ENCODE results near the gene PDE1A.

PDE1A gene

DNA sequence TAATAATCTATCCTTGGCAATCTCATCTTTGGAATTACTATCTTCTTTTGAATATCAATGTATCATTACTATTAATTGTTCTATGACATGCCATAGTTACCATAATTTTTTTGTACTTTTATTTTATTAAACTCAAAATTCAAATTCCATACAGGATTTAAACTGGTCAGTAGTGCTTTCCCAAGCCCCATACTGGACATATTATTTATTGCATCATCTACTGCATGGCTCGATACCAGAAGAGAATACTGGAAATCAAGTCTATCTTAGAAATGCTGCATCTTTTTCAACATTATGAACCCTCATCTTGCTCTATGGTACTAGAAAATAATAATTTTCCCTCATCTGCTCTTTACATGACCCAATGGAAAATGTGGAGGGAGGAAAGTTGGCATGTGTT lies 9.4 kb upstream of the PDE1A start:
- no peak for TF ChIP-seq KLF9 (tag by site-specific recombination; IDR thresholded peaks at IDR 0.05; ENCODE audit: low read depth)
- TF ChIP-seq ZNF629 (tag by site-specific recombination; IDR thresholded peaks at IDR 0.05), result no peak
- no peak for TF ChIP-seq ZNF24 (tag by site-specific recombination; IDR thresholded peaks at IDR 0.05)
- Histone ChIP-seq H3K4me1 (ENCODE audit: control insufficient read depth, insufficient read depth, low read length) (no peaks in the 10 kb centered on the region), H3K4me3 (ENCODE audit: low read depth, low read length) (no peak overlapping the region), H3K27ac (ENCODE audit: extremely low read depth, low read depth, low read length) (no peak overlapping the region), H3K36me3 (ENCODE audit: control insufficient read depth in 2 of 2, insufficient read depth in 1 of 2, low read length in 2 of 2) (no peaks in the 10 kb centered on the region), H3K9me3 (ENCODE audit: control insufficient read depth, insufficient read depth, low read depth, low read length) (no peaks in the 10 kb centered on the region)
- POLR2A ChIA-PET, result no interaction called here
- CTCF ChIA-PET, result no interaction called here

DNA sequence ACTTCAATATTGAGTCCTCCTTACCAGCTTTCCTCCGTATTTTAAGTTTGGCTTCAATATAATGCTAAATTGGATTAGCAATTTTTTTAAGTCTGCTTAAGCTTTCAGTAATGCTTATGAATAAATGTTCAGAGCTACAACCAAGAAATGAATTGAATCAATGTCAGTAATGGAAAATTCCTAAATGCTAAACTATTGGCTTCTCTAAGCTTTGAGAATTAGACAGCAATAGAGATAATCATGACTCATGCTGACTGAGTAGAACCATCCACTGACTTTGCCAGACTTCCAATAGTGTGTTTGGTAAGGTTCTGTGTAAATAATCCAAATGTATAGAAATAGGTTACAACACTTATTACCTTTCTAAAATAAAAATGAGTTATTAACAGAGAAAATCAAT lies 8.9 kb upstream of the PDE1A start:
- CTCF ChIA-PET, result no interaction called here
- H3K36me3 ChIP-seq (ENCODE audit: control insufficient read depth in 2 of 2, insufficient read depth in 1 of 2, low read length in 2 of 2), result no peaks in the 10 kb centered on the region
- no peak overlapping the region for H3K4me3 ChIP-seq (ENCODE audit: low read depth, low read length)
- no peaks in the 10 kb centered on the region for H3K9me3 ChIP-seq (ENCODE audit: control insufficient read depth, insufficient read depth, low read depth, low read length)
- no peak overlapping the region for H3K27ac ChIP-seq (ENCODE audit: extremely low read depth, low read depth, low read length)
- TF ChIP-seq SP2 (tag by site-specific recombination; IDR thresholded peaks at IDR 0.05) (no peak), ZNF600 (tag by site-specific recombination; IDR thresholded peaks at IDR 0.05) (no peak), ZNF777 (tag by site-specific recombination; IDR thresholded peaks at IDR 0.05; ENCODE audit: borderline replicate concordance) (no peak), ZNF16 (tag by site-specific recombination; IDR thresholded peaks at IDR 0.05; ENCODE audit: low read depth) (no peak), ZNF530 (tag by site-specific recombination; IDR thresholded peaks at IDR 0.05; ENCODE audit: low read depth) (no peak), ZNF571 (tag by site-specific recombination; IDR thresholded peaks at IDR 0.05) (no peak), ZBTB20 (tag by site-specific recombination; IDR thresholded peaks at IDR 0.05) (no peak)
- TF ChIP-seq, protein P1, sequence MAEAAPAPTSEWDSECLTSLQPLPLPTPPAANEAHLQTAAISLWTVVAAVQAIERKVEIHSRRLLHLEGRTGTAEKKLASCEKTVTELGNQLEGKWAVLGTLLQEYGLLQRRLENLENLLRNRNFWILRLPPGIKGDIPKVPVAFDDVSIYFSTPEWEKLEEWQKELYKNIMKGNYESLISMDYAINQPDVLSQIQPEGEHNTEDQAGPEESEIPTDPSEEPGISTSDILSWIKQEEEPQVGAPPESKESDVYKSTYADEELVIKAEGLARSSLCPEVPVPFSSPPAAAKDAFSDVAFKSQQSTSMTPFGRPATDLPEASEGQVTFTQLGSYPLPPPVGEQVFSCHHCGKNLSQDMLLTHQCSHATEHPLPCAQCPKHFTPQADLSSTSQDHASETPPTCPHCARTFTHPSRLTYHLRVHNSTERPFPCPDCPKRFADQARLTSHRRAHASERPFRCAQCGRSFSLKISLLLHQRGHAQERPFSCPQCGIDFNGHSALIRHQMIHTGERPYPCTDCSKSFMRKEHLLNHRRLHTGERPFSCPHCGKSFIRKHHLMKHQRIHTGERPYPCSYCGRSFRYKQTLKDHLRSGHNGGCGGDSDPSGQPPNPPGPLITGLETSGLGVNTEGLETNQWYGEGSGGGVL (tag by site-specific recombination; IDR thresholded peaks at IDR 0.05), result no peak
- POLR2A ChIA-PET, result no interaction called here
- H3K4me1 ChIP-seq (ENCODE audit: control insufficient read depth, insufficient read depth, low read length), result no peaks in the 10 kb centered on the region

DNA sequence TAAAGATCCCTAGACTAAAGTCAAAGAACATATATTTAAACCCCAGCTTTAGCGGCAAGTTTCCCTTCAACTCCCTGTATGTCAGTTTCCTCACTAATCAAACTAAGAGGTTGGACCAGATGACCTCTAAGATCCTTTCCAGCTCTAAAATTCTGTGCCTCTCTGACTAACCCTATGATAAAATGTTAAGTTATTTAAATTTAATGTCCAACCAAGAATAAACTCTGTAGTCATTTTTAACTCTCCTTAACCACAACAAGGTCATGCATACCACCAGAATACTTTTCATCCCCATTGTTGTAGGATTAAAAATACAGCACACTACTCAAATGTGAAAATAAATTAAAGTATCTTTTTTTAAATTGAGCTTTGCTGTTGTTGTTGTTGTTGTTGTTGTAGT lies 5.2 kb upstream of the PDE1A start:
- ChIA-PET POLR2A (no interaction called here), CTCF (no interaction called here)
- no peak overlapping the region for H3K4me3 ChIP-seq (ENCODE audit: low read depth, low read length)
- no peaks in the 10 kb centered on the region; the same call in 1 of the 2 replicates for H3K4me1 ChIP-seq (ENCODE audit: control insufficient read depth, insufficient read depth, low read length)
- TF ChIP-seq HOXA7 (CRISPR knock-in tag; IDR thresholded peaks at IDR 0.05; ENCODE audit: borderline replicate concordance) (no peak), ZNF404 (tag by site-specific recombination; IDR thresholded peaks at IDR 0.05) (no peak), ZNF660 (tag by site-specific recombination; IDR thresholded peaks at IDR 0.05) (no peak), FEZF1 (tag by site-specific recombination; IDR thresholded peaks at IDR 0.05) (no peak), ZNF530 (tag by site-specific recombination; IDR thresholded peaks at IDR 0.05; ENCODE audit: low read depth) (no peak), ZFP41 (tag by site-specific recombination; IDR thresholded peaks at IDR 0.05; ENCODE audit: borderline replicate concordance) (no peak), ZNF544 (tag by site-specific recombination; IDR thresholded peaks at IDR 0.05) (no peak), BCL11A (tag by site-specific recombination; IDR thresholded peaks at IDR 0.05; ENCODE audit: low read depth) (no peak), ZNF426 (tag by site-specific recombination; IDR thresholded peaks at IDR 0.05) (no peak)
- TF ChIP-seq, protein P2, sequence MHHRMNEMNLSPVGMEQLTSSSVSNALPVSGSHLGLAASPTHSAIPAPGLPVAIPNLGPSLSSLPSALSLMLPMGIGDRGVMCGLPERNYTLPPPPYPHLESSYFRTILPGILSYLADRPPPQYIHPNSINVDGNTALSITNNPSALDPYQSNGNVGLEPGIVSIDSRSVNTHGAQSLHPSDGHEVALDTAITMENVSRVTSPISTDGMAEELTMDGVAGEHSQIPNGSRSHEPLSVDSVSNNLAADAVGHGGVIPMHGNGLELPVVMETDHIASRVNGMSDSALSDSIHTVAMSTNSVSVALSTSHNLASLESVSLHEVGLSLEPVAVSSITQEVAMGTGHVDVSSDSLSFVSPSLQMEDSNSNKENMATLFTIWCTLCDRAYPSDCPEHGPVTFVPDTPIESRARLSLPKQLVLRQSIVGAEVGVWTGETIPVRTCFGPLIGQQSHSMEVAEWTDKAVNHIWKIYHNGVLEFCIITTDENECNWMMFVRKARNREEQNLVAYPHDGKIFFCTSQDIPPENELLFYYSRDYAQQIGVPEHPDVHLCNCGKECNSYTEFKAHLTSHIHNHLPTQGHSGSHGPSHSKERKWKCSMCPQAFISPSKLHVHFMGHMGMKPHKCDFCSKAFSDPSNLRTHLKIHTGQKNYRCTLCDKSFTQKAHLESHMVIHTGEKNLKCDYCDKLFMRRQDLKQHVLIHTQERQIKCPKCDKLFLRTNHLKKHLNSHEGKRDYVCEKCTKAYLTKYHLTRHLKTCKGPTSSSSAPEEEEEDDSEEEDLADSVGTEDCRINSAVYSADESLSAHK (tag by site-specific recombination; IDR thresholded peaks at IDR 0.05), result no peak
- no peaks in the 10 kb centered on the region for H3K36me3 ChIP-seq (ENCODE audit: control insufficient read depth in 2 of 2, insufficient read depth in 1 of 2, low read length in 2 of 2)
- no peak overlapping the region for H3K27ac ChIP-seq (ENCODE audit: extremely low read depth, low read depth, low read length)
- no peaks in the 10 kb centered on the region for H3K9me3 ChIP-seq (ENCODE audit: control insufficient read depth, insufficient read depth, low read depth, low read length)
